ENCODE measurements around the gene HYLS1.
"Not testable (repeated sequence)": the region's sequence is repeated elsewhere in the genome, so short reads cannot be mapped to it uniquely, and the experiment has no call there.

Gene HYLS1, protein sequence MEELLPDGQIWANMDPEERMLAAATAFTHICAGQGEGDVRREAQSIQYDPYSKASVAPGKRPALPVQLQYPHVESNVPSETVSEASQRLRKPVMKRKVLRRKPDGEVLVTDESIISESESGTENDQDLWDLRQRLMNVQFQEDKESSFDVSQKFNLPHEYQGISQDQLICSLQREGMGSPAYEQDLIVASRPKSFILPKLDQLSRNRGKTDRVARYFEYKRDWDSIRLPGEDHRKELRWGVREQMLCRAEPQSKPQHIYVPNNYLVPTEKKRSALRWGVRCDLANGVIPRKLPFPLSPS

DNA sequence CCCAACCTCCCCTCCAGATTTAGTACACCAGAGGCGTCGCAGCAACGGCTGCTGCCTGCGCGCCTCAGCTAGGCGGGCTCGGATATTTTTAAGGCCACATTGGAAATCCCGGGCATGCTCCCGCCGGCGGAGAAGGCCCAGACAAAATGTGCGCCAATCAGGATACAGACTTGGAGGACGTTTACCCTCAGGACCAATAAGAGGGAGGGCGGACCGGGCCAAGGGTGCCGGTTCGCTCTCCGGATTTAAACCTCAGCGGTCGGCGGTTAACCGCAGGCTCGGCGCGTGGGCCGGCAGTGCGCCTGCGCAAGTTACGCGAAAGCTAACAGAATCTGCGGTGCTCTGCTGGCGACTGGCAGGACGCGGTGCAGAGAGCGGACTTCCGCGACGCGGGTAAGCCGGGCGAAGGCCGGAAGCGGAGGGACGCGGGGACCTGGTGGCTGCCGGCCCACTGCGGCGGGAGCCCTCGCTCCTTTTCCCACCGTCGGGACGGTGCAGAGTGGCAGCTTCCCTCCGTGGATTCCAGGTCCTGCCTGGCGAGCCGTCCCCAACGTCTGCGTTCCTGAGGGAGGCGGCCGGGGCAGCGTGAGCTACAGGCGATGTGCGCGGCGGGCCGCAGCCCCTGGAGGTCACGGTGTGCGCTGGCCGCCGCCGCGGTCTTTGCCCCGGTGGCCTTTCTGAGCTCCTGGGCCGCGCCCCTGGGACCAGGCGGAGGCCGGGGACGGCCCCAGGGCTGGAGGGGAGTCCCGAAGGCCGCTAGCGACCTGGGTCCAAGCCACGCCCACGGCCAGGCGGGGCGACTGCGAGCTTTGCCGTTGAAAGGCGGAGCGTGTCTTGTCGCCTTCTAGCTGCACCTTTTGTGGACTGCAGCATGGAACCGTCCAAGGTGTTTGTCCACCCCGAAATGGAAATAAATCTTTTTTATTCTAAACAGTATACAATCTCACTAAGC is at the start of gene HYLS1:
HYLS1 (plus strand) TSS at position 296 of the 952 bp plus-strand sequence. CDS start 11,701 bp downstream, outside the sequence.
- DNase-seq = peak; percentile 98

DNA sequence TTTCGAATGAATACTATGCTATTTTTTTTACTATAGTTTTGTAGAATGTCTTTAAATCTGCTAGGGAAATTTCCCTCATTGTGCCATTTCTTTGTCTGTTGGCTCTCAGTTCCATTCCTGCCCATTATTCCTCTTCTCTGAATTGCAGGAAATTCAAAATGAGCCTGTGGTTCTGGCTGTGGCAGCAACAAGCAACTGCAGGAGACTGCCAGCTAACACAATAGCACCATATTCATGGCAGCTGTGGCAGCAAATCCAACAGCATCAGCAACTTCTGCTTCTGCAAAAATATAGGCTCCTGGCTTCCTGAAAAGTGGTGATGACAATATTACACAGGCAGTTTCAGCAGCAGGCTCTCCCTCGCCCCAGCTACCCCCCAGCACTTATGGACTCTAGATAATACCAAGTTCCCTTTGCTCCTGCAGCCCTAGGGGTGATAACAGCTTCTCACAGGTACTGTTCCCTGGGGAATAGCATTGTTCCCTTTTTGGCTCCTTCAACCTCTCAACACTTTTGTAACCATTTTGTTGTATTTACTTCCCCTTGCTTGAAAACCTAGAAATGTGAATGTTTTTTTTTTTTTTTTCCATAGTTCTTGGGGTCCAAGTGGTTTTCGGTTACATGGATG is 45.0 kb upstream of the HYLS1 start:
- no peak for DNase-seq

DNA sequence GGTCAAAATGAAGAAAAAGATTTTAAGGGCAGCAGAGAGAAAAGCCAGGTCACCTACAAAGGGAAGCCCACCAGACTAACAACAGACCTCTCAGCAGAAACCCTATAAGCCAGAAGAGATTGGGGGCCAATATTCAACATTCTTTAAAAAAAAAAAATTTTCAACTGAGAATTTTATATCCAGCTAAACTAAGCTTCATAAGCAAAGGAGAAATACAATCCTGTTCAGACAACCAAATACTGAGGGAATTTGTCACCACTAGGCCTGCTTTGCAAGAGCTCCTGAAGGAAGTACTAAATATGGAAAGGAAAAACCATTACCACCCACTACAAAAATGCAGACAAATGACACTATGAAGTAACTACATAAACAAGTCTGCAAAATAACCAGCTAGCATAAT is 41.3 kb upstream of the HYLS1 start:
- no peak for DNase-seq

GRCh38 chr11:125857670-125858069 is 29.8 kb upstream of the HYLS1 start:
- DNase-seq = not testable (repeated sequence)

DNA sequence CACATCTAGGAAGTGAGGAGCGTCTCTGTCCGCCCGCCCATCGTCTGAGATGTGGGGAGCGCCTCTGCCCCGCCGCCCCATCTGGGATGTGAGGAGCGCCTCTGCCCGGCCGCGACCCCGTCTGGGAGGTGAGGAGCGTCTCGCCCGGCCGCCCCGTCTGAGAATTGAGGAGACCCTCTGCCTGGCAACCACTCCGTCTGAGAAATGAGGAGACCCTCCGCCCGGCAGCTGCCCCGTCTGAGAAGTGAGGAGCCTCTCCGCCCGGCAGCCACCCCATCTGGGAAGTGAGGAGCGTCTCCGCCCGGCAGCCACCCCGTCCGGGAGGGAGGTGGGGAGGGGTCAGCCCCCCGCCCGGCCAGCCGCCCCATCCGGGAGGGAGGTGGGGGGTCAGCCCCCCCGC is 24.7 kb upstream of the HYLS1 start:
- not testable (repeated sequence) for DNase-seq

DNA sequence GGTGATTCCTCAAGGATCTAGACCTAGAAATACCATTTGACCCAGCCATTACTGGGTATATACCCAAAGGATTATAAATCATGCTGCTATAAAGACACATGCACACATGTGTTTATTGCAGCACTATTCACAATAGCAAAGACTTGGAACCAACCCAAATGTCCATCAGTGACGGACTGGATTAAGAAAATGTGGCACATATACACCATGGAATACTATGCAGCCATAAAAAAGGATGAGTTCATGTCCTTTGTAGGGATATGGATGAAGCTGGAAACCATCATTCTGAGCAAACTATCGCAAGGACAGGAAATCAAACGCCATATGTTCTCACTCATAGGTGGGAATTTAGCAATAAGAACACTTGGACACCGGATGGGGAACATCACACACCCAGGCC is 22.1 kb upstream of the HYLS1 start:
- not testable (repeated sequence) for DNase-seq

- peak; percentile 46 for DNase-seq
Observed at GRCh38 chr11:125869521-125869920, 17.9 kb upstream of the HYLS1 start.

DNA sequence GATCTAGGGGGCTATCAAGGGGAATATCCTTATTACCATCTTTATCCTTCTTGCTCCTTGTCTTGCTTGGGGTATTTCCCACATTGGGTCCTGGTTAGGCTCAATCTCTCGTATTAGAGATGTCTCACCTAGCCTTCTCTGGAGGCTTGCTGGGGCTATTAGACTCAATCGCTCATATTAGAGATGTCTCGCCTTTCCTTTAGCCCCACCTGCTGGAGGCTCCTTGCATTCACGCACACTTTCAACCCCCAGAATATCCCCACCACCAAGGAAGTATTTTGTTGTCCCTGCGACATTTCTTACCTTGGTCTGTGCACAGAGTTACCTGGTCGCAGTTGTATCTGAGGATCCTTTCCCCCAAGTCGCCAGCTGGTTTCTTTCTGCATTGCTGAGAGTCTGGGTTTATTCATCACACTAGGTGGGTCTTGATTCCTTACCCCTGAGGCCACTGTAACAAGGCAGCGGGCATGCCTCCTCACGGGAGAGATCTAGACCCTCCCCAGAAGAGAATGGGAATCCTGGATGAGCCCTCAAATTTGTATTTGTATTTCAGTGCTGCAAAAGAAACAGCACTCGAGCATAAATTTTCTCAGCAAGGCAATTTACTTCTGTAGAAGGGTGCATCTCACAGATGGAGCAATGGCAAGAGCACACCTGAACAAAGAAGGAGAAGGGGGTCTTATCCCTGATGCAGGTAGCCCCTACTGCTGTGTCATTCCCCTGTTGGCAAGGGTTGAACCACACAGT is 15.9 kb upstream of the HYLS1 start:
- peak; percentile 68 for DNase-seq

GRCh38 chr11:125872138-125872491 is 15.4 kb upstream of the HYLS1 start:
- peak; percentile 36 for DNase-seq

GRCh38 chr11:125873881-125874555 is 13.4 kb upstream of the HYLS1 start:
- no peak for DNase-seq

DNA sequence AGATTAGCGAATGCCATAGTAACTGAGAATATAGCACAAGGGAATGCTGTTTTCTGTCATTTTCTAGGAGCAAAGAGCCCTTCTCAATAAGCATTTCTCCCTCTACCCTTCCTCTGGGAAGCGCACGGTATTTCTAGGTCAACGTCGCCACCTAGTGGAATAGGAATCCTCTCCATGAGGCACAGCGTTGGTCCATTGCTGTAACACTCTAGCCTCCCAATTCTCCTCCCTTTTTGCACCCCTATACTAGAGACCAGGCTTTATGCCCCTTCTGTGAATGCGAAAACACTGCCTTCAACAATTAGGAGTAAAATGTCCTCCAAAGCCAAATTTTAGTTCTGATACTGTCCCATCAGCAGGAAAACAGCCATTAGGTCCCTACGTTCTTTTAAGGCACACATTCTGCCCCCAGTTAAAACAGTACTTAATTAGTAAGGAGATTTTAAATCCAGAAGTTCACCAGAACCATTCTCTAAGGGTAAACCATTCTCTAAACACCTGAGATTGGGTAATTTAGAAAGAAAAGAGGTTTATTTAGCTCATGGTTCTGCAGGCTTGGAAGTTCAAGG is 12.8 kb upstream of the HYLS1 start:
- DNase-seq = peak; percentile 88

DNA sequence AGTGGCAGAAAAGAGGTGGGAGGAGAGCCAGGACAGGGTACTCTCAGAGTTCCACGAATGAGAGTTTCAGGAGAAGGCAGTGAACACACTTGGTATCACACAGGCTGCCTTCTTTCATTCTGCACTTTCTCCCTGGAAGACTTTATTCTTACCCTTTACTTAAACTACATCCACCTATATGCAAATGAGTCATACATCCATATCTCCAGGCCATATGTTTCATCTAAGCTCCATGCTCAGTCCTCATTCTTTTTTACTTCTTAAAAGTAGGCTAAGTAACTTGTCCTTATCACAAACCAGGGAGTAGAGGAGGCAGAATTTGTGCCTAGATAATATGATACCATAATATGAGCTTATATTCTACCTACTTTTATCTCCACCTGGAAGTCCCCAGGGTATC is 6.2 kb upstream of the HYLS1 start:
- DNase-seq = no peak

- DNase-seq = no peak
Observed at GRCh38 chr11:125883375-125883774, 4.1 kb upstream of the HYLS1 start.

DNA sequence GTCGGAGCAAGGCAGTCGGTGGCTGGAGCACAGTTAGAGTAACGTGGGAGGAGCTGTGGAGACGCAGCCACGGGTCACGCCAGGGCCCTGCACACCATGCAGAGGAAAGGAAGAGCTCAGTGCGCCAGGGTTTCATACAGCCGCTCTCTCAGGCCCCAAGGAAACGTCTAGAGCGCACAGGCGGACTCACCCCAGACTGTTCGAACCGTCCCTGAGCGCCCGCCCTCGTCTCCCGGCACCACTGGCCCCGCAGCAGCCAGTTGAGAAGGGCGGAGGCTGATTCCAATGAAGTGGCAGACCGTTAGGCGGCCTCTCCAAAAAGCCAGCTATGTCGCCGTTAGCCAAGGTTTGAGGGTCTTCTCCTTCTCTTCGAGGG is 483 bp upstream of the HYLS1 start:
- DNase-seq = no peak

DNA sequence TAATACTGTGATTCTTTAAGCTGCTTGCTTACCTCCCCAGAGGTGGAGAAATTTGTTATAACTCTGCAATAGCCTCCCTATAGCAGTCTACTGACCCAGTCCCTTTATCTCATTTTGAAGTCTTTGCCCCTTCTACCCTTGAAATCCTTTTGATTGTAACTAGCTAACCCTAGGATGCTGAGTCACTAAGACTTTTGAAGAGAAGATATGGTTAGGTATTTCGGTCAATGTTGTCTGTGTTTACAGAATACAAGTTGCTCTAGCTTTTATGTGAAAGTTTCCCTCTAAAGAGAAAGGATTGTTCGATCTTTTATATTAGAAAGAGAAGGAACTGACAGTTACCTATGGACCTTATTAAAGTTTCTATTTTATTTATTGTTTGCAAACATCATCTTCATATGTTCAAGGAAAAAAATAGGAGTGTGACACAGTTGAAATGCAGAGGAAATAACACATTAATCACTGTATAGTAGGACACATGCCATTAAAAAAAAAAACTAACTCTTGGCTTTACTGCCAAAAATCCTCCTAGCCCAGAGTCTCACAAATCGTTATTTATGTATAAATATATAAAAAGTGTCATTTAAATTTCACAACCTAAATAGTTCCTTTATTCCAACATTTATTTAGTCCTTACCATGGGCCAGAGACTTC is 3.1 kb downstream of the HYLS1 start:
- peak; percentile 71 for DNase-seq

- DNase-seq = no peak
Observed at GRCh38 chr11:125892071-125892470, 4.6 kb downstream of the HYLS1 start.

DNA sequence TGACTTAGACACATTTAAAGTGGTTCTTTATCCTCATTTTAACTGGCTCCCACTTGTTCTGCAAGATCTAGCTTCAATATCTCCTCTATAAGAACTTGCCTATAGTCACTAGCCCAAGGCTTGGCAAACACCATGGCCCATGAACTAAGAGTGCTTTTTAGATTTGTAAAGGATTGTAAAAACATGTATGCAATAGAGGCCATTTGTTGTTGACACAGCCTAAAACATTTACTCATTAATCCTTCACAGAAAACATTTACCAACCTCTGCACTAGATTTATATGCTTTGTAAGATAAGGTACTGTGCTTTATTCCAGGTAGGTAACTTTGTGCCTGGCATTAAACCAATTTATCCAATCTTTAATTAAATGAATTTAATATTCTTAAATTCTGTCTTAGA is 5.5 kb downstream of the HYLS1 start:
- DNase-seq = no peak

- DNase-seq = no peak
Observed at GRCh38 chr11:125901872-125902271, 14.4 kb downstream of the HYLS1 start.

GRCh38 chr11:125902277-125902926 is 14.9 kb downstream of the HYLS1 start:
- peak; percentile 66 for DNase-seq

DNA sequence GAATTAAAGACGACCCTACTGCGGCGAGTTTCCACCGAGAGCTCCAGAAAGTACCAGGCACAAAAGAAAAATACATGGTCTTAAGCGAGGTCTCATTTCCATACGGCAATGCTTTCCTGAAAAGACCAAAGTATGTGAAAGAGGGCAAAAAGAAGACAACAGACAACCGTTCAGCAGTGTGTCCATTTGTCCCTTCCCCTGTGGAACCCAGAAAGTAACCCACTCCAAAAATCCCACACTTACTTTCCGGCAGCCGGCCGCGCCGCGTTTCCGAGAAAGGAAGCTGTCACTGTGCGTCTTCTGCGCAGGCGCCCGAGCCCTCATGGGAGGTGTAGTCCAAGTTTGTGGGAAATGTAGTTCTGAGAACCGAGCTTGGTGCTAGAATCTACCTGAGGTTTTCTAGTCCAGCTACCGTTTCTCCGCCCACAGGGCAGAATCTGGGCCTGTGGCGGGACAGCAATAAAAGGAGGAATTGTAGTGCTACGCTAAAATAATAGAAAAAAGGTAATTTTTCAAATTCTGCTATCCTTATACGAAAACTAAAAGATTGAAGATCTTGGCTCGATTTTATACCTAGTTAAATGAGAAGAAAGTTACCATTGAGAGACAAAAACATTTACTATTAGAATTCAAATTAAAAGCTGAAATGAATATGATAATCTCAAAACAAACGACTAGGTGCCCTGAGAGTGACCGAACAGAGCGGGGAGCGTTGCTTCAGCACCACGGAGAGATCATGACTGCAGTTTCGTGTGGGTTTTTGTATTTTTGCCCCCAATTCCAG is 15.7 kb downstream of the HYLS1 start, which contains the start of gene PUS3:
PUS3 (minus strand) TSS at position 280 of the 784 bp plus-strand sequence. CDS start 6,922 bp downstream, outside the sequence.
- peak; percentile 94 for DNase-seq

Data from OCI-M1 (cell line).